GM11168 (cell line): Measurements from ENCODE around the gene TNKS2.
"Not testable (repeated sequence)": the region's sequence is repeated elsewhere in the genome, so short reads cannot be mapped to it uniquely, and the experiment has no call there.

ENCODE experiments used
- in situ Hi-C: fragments of 300-500 bp; cut with MboI; formaldehyde crosslinking; loops from one replicate; pipeline ENCODE4 v1.12.0; 2022; ENCODE audit warnings: low sequenced_read_pairs; ENCODE audit not compliant: unreplicated experiment

The TNKS2 gene

GRCh38 chr10:91797874-91798648, at the start of gene TNKS2:
TSS of gene TNKS2 (plus strand) at chr10:91798426. CDS start at chr10:91798691, 265 bp downstream.
- in situ Hi-C loops, result no loop called here

GRCh38 chr10:91749592-91749991, 48.6 kb upstream of the TNKS2 start:
- in situ Hi-C loops, result not testable (repeated sequence)

GRCh38 chr10:91756286-91756685, 41.9 kb upstream of the TNKS2 start:
- in situ Hi-C loops, result no loop called here

- in situ Hi-C loops, result no loop called here
Measured at GRCh38 chr10:91758303-91759146, 39.7 kb upstream of the TNKS2 start.

GRCh38 chr10:91759581-91759986, 38.6 kb upstream of the TNKS2 start:
- in situ Hi-C loops, result no loop called here

- in situ Hi-C loops, result loop anchor here (10.0 kb wide), 1 partner anchor 143 kb away; the partner anchor contains the start of gene FGFBP3
Measured at GRCh38 chr10:91761721-91762120, 36.5 kb upstream of the TNKS2 start.

GRCh38 chr10:91762878-91763277, 35.3 kb upstream of the TNKS2 start:
- in situ Hi-C loops, result loop anchor here (10.0 kb wide), 1 partner anchor 142 kb away; the partner anchor contains the start of gene FGFBP3

- in situ Hi-C loops, result loop anchor here (10.0 kb wide), 1 partner anchor 138 kb away; the partner anchor contains the start of gene FGFBP3
Measured at GRCh38 chr10:91766676-91767075, 31.6 kb upstream of the TNKS2 start.

GRCh38 chr10:91768123-91768522, 30.1 kb upstream of the TNKS2 start:
- in situ Hi-C loops, result loop anchor here (10.0 kb wide), 1 partner anchor 137 kb away; the partner anchor contains the start of gene FGFBP3

GRCh38 chr10:91771907-91772306, 26.3 kb upstream of the TNKS2 start:
- in situ Hi-C loops, result no loop called here

- in situ Hi-C loops, result no loop called here
Measured at GRCh38 chr10:91772461-91772860, 25.8 kb upstream of the TNKS2 start.

- in situ Hi-C loops, result no loop called here
Measured at GRCh38 chr10:91772869-91773268, 25.4 kb upstream of the TNKS2 start.

- in situ Hi-C loops, result no loop called here
Measured at GRCh38 chr10:91774571-91774970, 23.7 kb upstream of the TNKS2 start.

GRCh38 chr10:91775731-91776130, 22.5 kb upstream of the TNKS2 start:
- in situ Hi-C loops, result no loop called here

GRCh38 chr10:91776266-91776665, 22.0 kb upstream of the TNKS2 start:
- in situ Hi-C loops, result no loop called here

GRCh38 chr10:91778485-91778884, 19.7 kb upstream of the TNKS2 start:
- in situ Hi-C loops, result no loop called here

- in situ Hi-C loops, result no loop called here
Measured at GRCh38 chr10:91779011-91779605, 19.1 kb upstream of the TNKS2 start.

GRCh38 chr10:91782539-91782938, 15.7 kb upstream of the TNKS2 start:
- in situ Hi-C loops, result no loop called here

GRCh38 chr10:91785830-91786229, 12.4 kb upstream of the TNKS2 start:
- in situ Hi-C loops, result no loop called here

GRCh38 chr10:91787258-91787657, 11.0 kb upstream of the TNKS2 start:
- in situ Hi-C loops, result no loop called here

GRCh38 chr10:91787810-91788209, 10.4 kb upstream of the TNKS2 start:
- in situ Hi-C loops, result no loop called here
